ENCODE data around the gene STK10.
A peak's percentile ranks its signal among the peaks of the same experiment; 100 is the strongest.

STK10 gene

DNA sequence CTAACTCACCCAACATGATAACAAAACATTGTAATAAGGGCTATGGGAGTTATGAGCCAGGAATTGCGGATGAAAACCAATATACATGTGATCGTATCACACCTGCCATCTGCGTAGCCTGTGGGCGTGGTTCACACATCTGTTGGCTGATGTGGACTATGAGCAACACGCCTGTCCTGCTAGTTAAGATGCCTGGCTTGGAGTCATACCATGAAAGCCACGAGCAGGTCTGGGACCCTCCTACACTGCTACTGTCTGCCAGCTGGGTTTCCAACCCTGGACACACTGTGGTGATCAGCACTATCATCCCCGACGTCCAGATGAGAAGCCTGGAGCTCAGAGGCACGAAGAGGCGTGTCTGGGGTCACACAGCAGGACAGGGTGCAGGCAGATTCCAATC, 40.2 kb downstream of the STK10 start:
- Histone ChIP-seq H3K4me2 (peak overlapping the region; percentile 24 to 93 (median 77); a peak in 16 of 22 replicates), H3K36me3 (peaks cover 53 to 85% (median 64%) of the 10 kb centered on the region in 11 experiments), H3K4me1 (peaks cover 83 to 100% (median 99%) of the 10 kb centered on the region in 10 experiments), H3K4me3 (no peak overlapping the region), H3K27me3 (no peaks in the 10 kb centered on the region), H3K9ac (peak overlapping the region in 8 of 11 experiments; percentile 11 to 59 (median 41); a peak in 5 of 22 replicates), H3K27ac (peak overlapping the region in 9 of 11 experiments; percentile 14 to 91 (median 77); a peak in 12 of 22 replicates), H3K9me3 (replicated peaks in 1 of 11) (no peaks in the 10 kb centered on the region), H4K20me1 (peaks cover 49 to 89% (median 65%) of the 10 kb centered on the region in 11 experiments)
- TF ChIP-seq Cebpa-rat (IDR thresholded peaks at IDR 0.05): no peak

GRCh38 chr5:172146748-172147092, 41.3 kb downstream of the STK10 start:
- TF ChIP-seq Cebpa-rat (IDR thresholded peaks at IDR 0.05): no peak
- H3K36me3 ChIP-seq: peaks cover 47 to 85% (median 64%) of the 10 kb centered on the region in 11 experiments
- peaks cover 61 to 93% (median 74%) of the 10 kb centered on the region in 11 experiments for H4K20me1 ChIP-seq

DNA sequence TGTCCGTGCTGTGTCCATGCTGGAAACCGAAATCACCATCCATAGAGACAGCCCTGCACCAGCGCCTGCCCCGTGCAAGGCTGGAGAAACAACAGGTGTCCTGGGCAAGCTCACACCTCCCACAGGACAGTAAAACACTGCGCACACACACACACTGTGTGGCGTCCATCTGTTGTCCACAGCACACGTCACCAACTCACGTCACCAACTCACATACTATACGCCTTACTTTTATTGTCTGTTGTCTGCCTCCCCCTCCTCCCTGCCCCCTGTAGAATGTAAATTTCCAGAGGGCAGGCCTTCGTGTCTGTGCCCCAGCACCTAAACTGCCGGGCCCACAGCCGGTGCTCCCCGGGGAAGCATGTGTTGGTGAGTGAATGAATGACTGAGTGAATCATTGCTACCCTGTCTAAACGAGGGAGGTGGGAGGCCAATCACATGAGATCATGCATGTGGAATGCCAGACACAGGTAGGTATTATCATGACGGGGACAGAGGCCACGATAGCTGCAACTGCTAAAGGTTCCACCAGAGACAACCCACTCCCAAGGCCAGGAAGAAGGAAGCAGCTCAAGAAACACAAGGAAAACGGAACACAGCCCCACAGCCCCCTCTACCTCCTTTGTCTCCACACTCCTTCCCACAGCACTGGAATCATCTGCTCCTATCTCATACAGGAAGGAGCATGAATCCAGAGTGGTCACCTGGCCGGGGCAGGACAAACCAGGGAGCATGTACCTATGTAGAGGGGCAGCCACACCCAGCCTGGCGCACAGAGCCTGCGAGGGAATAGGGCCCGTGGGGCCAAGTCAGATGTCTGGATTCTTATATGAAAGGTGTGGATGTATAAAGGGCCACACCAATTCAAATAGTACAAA, 41.9 kb downstream of the STK10 start:
- no peak for TF ChIP-seq Cebpa-rat (IDR thresholded peaks at IDR 0.05)
- H3K9ac ChIP-seq: peak overlapping the region in 8 of 11 experiments; percentile 10 to 59 (median 44); a peak in 9 of 22 replicates
- no peak overlapping the region for H3K4me3 ChIP-seq

More at GRCh38 chr5:172146748-172147092, 41.3 kb downstream of the STK10 start:
- H3K4me2 ChIP-seq: peak overlapping the region; percentile 1 to 93 (median 77); a peak in 17 of 22 replicates
- no peak overlapping the region for H3K4me3 ChIP-seq
- H3K4me1 ChIP-seq: peaks cover 87 to 100% (median 98%) of the 10 kb centered on the region in 10 experiments
- peak overlapping the region in 9 of 11 experiments; percentile 2 to 91 (median 77); a peak in 14 of 22 replicates for H3K27ac ChIP-seq
- peak overlapping the region in 7 of 11 experiments; percentile 22 to 59 (median 44); a peak in 10 of 22 replicates for H3K9ac ChIP-seq
- no peaks in the 10 kb centered on the region for H3K9me3 ChIP-seq (replicated peaks in 1 of 11)
- no peaks in the 10 kb centered on the region for H3K27me3 ChIP-seq

GRCh38 chr5:172144931-172145869, 42.8 kb downstream of the STK10 start:
- Histone ChIP-seq H3K9me3 (replicated peaks in 1 of 11) (no peaks in the 10 kb centered on the region), H3K9ac (peak overlapping the region; percentile 37 to 72 (median 54); a peak in 20 of 22 replicates), H3K27me3 (no peaks in the 10 kb centered on the region), H3K4me1 (peaks cover 77 to 98% (median 92%) of the 10 kb centered on the region in 10 experiments), H3K36me3 (peaks cover 50 to 91% (median 65%) of the 10 kb centered on the region in 11 experiments), H4K20me1 (peaks cover 70 to 99% (median 88%) of the 10 kb centered on the region in 11 experiments), H3K4me3 (no peak overlapping the region; a peak in 1 of 20 replicates), H3K4me2 (peak overlapping the region; percentile 66 to 93 (median 78)), H3K27ac (peak overlapping the region; percentile 4 to 91 (median 70); a peak in 21 of 22 replicates)
- no peak for TF ChIP-seq Cebpa-rat (IDR thresholded peaks at IDR 0.05)

More for the DNA sequence above, 41.9 kb downstream of the STK10 start:
- Histone ChIP-seq H3K9me3 (replicated peaks in 1 of 11) (no peaks in the 10 kb centered on the region), H3K4me1 (peaks cover 86 to 100% (median 98%) of the 10 kb centered on the region in 10 experiments), H4K20me1 (peaks cover 67 to 93% (median 79%) of the 10 kb centered on the region in 11 experiments), H3K27me3 (no peaks in the 10 kb centered on the region), H3K27ac (peak overlapping the region in 8 of 11 experiments; percentile 2 to 91 (median 78); a peak in 10 of 22 replicates), H3K4me2 (peak overlapping the region; percentile 66 to 93 (median 78); a peak in 21 of 22 replicates), H3K36me3 (peaks cover 46 to 85% (median 64%) of the 10 kb centered on the region in 11 experiments)

- Histone ChIP-seq H3K4me2 (peak overlapping the region; percentile 66 to 93 (median 78)), H3K4me3 (no peak overlapping the region; a peak in 1 of 20 replicates), H4K20me1 (peaks cover 76 to 100% (median 88%) of the 10 kb centered on the region in 11 experiments), H3K9ac (peak overlapping the region; percentile 37 to 72 (median 54); a peak in 21 of 22 replicates), H3K27me3 (no peaks in the 10 kb centered on the region), H3K36me3 (peaks cover 50 to 94% (median 69%) of the 10 kb centered on the region in 11 experiments), H3K9me3 (replicated peaks in 1 of 11) (peaks cover 0 to 1% (median 0%) of the 10 kb centered on the region in 11 experiments; a peak in 2 of 22 replicates), H3K27ac (peak overlapping the region; percentile 4 to 77 (median 67); a peak in 21 of 22 replicates), H3K4me1 (peaks cover 74 to 90% (median 84%) of the 10 kb centered on the region in 10 experiments)
- no peak for TF ChIP-seq Cebpa-rat (IDR thresholded peaks at IDR 0.05)
These were observed 43.7 kb downstream of the STK10 start for GRCh38 chr5:172144291-172144815.

- Histone ChIP-seq H3K4me1 (peaks cover 74 to 85% (median 79%) of the 10 kb centered on the region in 10 experiments), H4K20me1 (peaks cover 76 to 100% (median 87%) of the 10 kb centered on the region in 11 experiments), H3K27ac (peak overlapping the region; percentile 4 to 77 (median 67); a peak in 20 of 22 replicates), H3K4me2 (peak overlapping the region; percentile 66 to 93 (median 78)), H3K4me3 (no peak overlapping the region), H3K27me3 (no peaks in the 10 kb centered on the region), H3K9me3 (replicated peaks in 1 of 11) (peaks cover 0 to 6% (median under 1%) of the 10 kb centered on the region in 11 experiments; a peak in 5 of 22 replicates), H3K36me3 (peaks cover 50 to 94% (median 69%) of the 10 kb centered on the region in 11 experiments), H3K9ac (peak overlapping the region; percentile 23 to 72 (median 54); a peak in 15 of 22 replicates)
- TF ChIP-seq Cebpa-rat (IDR thresholded peaks at IDR 0.05): no peak
These were observed 44.1 kb downstream of the STK10 start for GRCh38 chr5:172143875-172144274.

- Histone ChIP-seq H3K4me1 (peaks cover 65 to 75% (median 69%) of the 10 kb centered on the region in 10 experiments), H3K27ac (peak overlapping the region in 9 of 11 experiments; percentile 6 to 77 (median 32); a peak in 16 of 22 replicates), H3K36me3 (peaks cover 43 to 94% (median 65%) of the 10 kb centered on the region in 11 experiments), H3K9ac (peak overlapping the region in 5 of 11 experiments; percentile 5 to 52 (median 29); a peak in 9 of 22 replicates), H3K27me3 (no peaks in the 10 kb centered on the region), H4K20me1 (peaks cover 68 to 100% (median 78%) of the 10 kb centered on the region in 11 experiments), H3K9me3 (replicated peaks in 1 of 11) (peaks cover 0 to 16% (median 11%) of the 10 kb centered on the region in 11 experiments; a peak in 17 of 22 replicates), H3K4me2 (peak overlapping the region in 9 of 11 experiments; percentile 10 to 93 (median 77); a peak in 14 of 22 replicates), H3K4me3 (no peak overlapping the region)
- TF ChIP-seq Cebpa-rat (IDR thresholded peaks at IDR 0.05): no peak
These were observed 45.3 kb downstream of the STK10 start for GRCh38 chr5:172142709-172143215.

All from BLaER1 treated with 17β-estradiol and CSF1 and Interleukin-3, amounts not matched to agents 10 nM and 100 nM (cell line).